Medulla oblongata (tissue), 1 donor: ENCODE data around the gene SPX.

Experiments used
- DNase-seq: peaks from one replicate; pipeline ENCODE4 v3.0.0-alpha.2; 2015; ENCODE audit errors: extremely low spot score

Gene SPX

DNA sequence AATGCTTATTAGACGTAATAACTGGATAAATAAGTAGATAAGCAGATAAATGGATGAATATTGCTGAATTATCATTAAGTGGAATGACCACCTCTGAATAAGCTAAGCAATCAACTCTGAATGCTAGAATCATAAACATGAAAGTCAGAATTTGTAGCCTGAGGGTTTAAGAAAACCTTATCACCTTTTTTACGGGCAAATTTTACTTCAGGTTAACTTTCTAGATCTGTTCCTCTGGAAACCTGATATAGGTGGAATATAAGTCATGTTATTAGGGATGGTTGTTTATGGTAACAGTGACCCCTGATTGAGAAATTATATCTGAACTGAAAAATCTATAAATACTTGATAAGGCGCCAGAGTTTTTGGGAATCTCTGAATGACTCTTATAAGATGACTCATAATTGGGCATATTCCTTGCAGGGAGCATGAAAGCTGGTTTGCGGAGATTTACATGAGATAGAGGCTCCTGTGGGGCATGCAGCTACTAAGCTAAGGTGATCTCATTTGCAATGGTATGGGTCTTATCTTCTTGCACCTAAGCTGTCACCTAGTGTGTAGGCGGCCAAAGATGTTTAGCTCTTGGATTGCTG, 12.1 kb downstream of the SPX start:
- DNase-seq: no peak

DNA sequence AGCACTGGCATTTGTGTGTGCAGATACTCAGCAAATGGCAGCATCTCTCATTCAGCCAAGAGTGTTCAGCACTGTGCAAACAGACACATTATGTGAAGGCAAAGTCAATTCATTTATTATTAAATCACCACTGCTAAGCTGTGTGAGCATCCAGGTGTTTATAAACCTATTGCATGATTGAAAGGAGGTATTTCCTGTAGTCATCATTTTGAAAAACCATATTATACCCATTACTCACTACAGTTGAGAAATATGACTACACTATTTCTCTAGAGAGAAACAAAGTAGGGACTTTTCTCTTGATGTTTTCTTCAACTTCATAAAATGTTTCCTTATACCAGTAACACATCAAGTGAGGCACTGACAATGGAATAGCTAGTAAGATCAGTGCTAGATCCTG, 13.7 kb downstream of the SPX start:
- DNase-seq: no peak

DNA sequence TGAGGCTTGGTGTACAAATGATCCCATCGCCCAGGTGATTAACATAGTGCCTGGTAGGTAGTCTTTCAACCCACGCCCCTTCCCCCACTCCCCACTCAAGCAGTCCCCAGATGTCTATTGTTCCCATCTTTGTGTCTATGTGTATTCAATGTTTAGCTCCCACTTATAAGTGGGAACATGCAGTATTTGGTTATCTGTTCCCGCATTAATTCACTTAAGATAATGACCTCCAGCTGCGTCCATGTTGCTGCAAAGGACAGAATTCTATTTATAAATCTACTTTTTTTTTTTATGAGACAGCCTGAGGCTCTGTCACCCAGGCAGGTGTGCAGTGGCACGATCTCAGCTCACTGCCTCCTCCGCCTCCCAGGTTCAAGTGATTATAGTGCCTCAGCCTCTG, 15.7 kb downstream of the SPX start:
- no peak for DNase-seq

DNA sequence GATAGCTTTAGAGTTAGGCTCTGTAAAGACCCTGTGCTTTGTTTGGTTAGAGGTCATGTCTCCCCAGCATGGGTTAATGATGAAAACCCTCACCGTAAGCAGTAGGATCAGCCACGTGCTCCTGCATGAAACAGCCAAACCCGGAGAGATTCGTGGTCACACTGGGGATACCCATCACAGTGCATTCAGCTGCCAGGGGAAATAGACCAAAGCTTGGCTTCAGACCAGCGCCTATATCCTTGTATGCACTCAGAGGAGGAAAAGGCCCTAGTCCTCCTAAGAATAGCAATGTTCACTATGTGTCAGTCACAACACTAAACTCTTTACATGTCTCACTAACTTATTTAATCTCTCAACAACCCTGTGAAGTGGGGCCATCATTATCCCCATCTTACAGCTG, 16.3 kb downstream of the SPX start:
- no peak for DNase-seq

DNA sequence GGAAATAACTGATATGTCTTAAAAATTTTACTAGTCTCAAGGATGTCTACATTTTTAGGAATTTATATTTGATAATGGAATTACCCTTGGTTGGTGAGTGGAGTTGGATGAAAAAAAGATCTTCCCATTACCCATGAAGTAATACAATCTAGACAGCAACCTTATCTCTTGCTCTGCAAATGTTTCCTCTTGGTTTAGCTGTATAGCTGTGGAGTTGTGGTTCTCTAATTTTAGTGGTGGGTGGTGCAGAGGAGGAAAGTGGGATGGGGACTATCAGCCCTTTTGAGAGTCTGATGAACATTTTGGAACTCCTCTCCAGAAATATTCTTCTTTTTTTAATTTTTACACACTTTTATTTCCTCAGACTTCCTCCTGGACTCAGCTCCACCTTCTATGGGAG, 17.1 kb downstream of the SPX start:
- DNase-seq: no peak

DNA sequence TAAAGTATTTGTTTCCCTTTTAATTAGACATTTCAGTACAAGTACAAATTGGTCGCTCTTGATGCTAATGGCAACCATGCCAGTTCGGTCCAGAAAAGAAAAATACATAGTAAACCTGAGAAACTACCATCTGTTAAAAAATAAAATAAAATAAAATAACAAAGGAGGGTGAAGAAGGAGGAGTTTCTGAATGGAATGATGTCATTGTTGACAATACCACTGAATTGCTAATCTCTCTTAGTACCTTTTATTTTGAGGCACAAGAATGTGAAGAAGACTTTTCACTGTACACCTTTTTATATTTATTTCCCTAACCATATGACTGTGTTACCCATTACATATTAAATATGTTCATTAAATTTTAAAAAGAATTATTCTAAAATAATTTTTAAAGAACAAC, 19.5 kb downstream of the SPX start:
- DNase-seq: no peak

DNA sequence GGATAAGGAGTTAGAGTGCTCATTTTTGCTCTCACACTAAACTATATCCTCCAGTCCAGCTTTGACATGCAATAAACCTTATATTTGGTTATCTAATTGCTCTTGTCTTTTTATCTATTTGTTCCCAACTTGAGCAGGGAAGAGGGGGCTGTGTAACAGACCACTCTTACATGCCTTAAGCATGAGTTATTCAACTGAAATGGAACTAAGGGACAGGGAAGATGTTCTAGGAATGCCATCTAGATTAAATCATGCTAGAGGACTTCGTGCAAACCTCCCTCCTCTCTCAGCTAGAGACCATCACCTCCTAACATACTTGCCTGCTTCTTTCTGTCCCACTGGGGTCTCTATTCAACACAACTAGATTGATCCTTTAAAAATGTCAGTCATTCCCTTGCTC, 20.6 kb downstream of the SPX start:
- no peak for DNase-seq

DNA sequence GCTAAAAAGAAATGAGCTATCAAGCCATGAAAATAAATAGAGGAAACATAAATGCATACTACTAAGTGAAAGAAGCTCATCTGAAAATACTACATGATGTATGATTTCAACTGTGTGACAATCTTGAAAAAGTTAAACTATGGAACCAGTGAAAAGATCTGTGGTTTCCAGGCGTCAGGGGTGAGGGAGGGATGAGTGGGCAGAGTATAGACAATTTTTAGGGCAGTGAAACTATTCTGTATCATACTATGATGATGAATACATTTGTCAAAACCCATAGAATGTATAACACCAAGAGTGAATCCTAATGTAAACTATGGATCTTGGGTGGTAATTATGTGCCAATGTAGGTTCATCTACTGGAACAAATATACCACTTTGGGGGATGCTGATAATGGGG, 21.3 kb downstream of the SPX start:
- no peak for DNase-seq

DNA sequence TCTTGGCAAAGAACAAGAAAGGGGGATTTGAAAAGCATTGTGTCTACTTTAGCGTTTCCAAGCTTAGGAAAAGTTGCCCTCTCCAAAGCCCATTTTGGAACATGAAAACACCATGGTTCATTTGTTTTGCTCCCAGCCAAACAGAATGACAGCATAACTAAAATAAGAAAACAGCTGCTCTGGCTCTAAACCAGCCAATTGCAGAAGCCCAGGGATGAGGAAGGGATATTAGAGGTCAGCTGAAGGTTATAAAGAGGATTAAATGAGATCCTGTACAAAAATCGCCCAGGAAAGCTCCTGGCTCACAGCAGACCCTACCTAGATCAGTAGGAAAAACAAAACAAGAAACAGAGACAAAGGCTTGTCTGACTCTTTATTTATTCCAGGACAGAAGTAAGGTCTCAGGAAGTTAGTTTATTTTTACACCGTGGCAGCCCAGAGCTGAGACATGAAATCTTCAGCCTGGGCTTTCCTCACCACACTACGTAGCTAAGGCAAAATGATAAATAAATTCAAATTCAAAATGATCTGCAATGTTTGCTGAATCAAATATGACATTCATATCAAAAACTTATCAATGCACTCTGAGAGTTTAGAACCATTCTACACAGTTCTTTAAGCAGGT, 25.9 kb downstream of the SPX start:
- DNase-seq: peak; percentile 28

DNA sequence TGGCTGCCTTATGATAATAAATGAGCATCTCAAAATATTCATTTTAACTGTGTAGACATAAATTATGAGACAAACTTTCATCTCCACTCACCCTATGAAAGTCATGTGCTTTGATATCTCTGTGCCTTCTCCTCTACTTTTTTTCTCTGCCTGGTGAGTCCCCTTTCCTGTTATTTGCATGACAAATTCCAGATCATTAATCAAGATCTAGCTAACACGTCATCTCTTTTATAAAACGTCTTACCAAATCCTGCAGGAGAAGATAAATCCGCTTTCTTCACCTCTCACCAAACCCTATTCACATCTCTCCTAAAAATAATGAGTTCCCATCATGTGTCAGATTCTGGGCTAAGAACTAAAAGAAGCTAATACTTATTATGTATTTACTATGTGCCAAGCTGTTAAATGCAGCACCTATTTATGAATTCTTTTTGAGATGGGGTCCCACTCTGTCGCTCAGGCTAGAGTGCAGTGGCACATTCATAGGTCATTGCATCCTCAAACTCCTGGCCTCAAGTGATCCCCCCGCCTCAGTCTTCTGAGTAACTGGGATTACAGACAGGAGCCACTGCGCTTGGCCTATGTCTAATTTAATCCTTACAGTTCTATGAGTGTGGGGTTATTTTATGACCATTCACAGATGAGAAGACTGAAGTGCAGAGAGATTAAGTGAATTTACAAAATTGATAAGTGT, 26.7 kb downstream of the SPX start:
- no peak for DNase-seq

DNA sequence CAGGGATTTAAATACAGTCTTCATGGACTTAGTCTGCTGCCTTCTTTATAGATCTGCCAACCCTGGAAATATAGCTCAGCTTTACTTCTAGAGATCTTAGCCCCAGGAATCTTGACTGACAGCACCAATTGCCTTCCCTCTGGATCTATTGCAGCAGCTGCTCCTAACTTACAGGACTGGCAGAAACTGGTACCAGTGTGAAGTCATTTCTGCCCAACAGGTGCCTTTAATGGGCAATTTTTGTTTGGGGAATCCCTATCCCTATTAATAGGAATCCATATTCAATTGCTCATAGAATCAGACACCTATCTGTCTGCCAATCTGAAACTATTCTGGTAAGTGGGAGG, 27.2 kb downstream of the SPX start:
- no peak for DNase-seq

DNA sequence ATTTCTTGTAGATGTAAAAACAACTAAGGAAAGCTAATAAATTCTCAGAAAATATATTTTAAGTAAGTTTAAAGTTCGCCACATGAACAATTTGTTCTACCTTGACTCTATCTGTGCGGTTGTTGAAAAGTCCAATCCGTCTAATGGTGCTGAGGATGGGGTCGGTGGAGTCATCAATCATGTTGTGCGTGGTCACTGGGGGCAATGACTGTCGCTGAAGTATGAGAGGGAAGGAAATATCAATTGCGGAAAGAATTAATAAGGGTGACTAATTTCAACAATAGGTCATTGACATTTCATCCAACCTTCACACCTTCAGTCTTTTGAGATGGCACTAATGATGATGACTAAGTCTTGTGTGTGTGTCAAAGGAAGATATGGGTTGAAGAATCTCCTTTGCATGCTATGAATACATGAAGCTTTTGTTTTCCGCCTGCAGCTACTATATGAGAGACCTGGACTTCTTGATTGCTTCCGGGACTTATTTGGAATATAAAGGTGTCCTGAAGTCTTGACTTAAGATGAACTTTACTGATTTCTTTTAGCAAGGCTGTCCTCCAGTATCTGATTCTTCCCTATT, 32.1 kb downstream of the SPX start:
- DNase-seq: no peak

DNA sequence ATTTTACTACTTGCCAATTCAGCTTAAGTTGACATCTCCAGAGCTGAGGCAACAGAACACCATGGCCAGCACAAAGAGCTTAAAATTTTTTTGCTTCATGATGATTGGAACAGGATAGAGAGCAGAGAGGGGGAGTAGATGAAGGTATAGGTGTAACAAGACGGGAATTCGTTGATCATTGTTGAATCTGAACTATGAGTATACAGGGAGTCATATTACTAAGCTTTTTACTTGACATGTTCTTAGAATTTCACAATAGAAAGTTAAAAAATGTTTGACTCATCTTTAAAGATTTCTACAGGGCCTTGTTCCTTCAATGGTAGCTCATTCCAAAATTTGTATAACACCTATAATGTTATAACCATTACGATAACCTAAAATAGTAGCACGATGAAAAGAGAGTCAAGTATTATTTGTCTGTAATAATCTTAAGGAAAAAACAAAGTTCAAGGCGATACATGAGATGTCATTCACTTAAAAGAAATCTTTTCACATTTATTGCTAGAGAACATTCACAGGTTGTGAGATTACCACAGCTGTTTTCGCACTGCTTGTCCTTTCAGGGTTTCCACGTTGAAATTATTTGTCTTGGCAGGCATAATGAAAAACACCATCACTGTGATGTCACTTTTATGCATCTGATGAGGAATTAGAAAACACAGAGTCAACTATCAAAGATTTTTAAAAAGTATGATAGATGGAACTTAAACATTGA, 33.9 kb downstream of the SPX start:
- DNase-seq: no peak

DNA sequence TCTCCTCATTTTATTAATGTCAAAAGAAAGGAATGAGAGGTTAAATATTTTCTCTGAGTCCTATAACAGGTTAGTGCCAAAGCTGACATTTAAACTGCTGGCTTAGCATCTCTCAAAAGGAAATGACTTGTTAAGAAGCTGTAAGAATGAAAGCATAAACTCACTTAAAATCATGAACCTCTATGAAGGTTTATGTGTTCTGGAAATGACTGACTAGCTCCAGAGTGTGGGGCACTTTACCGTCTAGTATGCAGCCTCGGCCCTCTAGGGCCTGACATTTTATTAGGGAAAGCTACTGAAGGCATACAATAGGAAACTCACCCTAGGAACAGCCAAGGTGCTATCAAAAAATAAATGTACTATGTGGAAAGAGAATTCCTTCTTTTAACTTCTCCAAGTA, 35.1 kb downstream of the SPX start:
- DNase-seq: no peak

DNA sequence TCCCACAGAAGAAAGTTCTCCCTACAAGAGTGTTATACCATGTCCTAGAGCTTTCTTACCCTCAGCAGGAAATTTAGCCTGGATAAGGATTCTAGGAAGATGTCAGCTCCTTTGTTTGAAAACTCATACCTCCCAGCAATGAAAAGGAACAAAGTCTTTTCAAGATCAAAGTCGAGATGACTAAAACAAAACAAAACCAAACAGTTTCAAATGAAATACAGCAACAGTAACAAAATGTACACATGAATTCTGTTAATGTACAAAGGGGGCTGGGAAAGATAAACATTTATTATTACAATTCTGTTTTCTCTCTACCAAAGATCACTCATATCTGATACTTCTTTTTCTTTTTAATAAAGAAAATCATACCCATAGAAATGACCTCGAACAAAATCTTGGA, 36.8 kb downstream of the SPX start:
- no peak for DNase-seq

DNA sequence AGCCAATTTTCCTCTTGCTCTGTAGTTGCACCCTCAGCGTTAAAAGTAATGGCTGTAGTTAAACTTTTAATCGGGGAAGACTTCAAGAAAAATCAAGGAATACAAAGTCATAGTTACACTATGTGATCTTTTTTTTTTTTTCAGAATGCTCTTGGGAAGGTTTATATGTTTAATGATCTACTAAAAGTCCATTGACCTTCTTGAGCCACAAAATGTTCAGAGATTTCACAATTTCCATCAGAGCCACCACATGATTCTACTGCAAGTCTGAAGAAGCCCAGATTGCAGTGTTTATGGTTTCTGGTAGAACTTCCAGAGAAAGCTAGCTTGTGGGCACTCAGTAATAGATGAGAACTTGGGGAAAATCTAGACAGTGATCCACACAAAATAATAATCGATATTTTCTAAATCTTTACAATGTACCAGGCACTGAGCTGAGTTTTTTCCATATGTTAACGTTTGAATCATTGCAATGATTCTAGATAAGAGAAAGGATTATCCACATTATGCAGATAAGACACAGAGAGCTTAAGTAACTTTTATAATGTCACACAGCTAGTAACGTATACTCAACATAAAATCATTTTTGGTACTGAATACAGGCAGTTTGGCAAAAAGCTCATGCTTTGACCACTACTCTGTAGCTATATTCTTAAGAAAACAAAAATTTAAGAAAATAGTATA, 40.3 kb downstream of the SPX start:
- DNase-seq: no peak

DNA sequence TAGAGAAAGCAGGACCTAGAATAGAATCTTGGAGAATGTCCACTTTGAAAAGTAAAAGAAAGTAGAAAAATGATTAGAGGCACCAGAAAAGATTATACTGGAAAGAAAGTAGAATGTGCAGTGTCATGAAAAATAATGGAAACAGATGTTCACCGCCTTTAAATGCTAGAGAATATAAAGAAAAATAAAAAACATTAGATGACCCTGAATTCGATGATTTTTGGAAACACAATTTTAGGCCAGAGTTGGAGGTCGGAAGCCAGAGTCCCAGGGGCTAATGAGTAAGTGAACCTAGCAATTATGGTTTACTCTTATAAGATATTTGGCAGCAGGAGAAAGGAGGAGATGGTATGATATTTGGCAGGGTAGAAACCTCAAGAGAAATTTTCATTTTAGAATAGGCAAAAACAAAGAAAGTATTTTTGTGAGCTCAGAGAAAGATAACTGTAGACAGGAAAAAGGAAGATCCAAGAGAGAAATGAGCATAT, 40.9 kb downstream of the SPX start:
- no peak for DNase-seq

DNA sequence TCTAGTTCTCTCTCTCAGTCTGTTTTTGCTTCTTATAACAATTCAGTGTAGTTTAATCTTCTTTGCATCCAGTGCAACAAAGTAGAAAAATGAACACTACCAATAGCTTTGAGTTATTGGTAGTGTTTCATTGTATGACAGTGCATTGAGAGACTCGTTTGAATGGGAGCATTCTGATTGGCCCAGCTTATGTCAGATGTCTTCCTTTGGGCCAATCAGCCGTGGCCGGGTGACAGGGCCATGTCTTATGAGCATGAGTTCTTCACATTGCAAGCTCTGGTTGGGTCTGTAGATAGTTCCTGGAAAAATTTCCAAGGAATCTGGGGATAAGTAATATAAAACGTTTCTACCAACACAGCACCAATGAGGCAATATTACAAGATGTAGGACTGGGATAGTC, 42.0 kb downstream of the SPX start:
- DNase-seq: no peak

DNA sequence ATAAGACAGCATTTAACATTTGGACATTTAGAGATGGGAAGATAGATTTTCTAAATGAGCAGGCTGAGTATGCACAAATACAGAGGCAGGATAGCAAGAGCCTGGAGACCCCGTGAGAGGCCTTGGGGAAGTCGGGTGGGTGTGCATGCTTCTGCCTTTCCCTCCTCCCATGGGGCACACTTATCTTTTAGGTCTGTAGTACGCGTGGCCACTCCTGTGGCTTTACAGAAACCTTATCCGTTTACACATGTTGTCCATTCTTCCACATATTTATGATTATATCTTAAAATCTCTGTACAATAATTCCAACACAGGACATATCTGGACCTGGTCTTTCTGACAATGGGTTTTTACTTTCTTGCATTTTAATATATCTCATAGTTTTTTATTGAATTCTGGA, 45.0 kb downstream of the SPX start:
- no peak for DNase-seq

DNA sequence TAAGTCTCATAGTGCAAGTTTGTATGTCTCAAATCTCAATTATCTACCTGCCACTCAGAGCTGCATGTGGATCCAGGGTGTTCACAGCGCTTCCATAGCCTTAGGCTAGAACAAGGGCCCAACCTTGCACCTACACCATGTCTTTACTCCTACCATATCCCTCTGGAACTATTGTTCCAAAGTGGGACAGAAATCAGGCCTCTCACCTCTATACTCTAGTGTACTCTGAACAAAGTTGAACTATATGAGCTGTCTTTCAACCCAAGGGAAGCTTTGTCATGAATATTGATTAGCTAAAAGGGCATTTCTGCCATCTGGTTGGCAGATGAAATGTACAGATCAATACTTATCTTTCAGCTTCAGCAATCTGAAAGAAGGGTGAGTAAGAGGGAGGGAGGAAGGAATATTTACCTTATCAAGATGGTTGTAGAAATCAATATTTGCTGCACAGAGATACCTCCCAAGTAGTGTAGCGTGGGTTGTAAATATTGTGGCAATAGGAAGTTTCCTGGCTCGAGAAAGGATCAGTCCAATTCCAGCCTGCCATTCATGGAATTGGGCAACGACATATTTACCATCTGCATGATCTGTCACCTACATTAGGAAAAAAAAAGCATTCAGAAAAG, 47.8 kb downstream of the SPX start:
- no peak for DNase-seq

DNA sequence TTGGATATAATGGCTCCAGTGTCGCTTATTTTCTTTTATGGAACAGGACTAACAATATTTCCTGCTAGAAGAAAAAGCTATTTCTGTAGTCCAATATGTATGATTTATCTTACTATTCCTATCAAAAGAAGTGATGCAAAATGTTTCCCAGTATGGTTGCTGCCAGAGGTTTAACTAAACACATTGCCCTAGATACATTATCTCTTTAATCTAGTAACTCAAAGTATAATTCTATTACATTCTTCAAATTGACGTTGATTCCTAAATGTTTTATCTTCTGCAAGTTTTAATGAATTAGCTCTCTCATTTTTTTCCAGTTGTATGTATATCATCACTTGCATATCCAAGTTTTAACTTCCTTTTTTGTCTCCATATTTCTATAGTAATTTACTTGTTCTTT, 50.3 kb downstream of the SPX start:
- no peak for DNase-seq

DNA sequence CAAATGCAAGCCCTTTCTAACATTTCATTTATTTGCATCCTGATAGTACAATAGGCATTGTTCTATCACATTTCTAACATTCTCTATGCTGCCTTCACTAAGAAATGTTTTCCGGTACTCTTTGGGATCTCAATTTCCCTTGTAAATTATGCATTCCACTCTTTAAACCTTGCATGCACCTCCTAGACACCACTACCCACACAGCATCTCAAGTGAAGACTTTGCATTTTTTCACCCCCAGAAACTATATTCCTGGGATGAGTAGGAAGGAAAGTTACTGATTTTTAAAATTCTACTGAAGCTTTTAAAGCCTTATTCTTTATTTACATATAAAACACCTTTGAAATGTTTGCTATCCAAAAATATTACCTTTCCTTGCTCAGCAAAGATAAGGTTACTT, 51.4 kb downstream of the SPX start:
- DNase-seq: no peak
